Stimulated activated CD4-positive, alpha-beta T cell treated with anti-CD3 and anti-CD28 coated beads, Interleukin-4, amount 100 ng/mL, for 24 hours (primary cell): Measurements from ENCODE around the gene SFTPA2.
"Not testable (repeated sequence)": the region's sequence is repeated elsewhere in the genome, so short reads cannot be mapped to it uniquely, and the experiment has no call there.

Experiments
- DNase-seq: peaks from one replicate; pipeline ENCODE4 v3.0.0-alpha.2; 2020

The SFTPA2 gene

GRCh38 chr10:79560160-79560709, at the start of gene SFTPA2:
Gene SFTPA2 (minus strand): TSS chr10:79560407. CDS start chr10:79559483, 924 bp downstream.
- DNase-seq = no peak

GRCh38 chr10:79608505-79609375, 48.5 kb upstream of the SFTPA2 start:
- DNase-seq = peak; percentile 33

- DNase-seq = no peak
Measured at GRCh38 chr10:79605308-79605707, 45.1 kb upstream of the SFTPA2 start.

GRCh38 chr10:79604294-79604693, 44.1 kb upstream of the SFTPA2 start:
- no peak for DNase-seq

GRCh38 chr10:79602953-79603352, 42.7 kb upstream of the SFTPA2 start:
- DNase-seq = no peak

GRCh38 chr10:79601939-79602338, 41.7 kb upstream of the SFTPA2 start:
- DNase-seq = no peak

- DNase-seq = not testable (repeated sequence)
Measured at GRCh38 chr10:79599644-79600043, 39.4 kb upstream of the SFTPA2 start.

GRCh38 chr10:79595510-79595909, 35.3 kb upstream of the SFTPA2 start:
- no peak for DNase-seq

GRCh38 chr10:79594565-79594964, 34.4 kb upstream of the SFTPA2 start:
- not testable (repeated sequence) for DNase-seq

GRCh38 chr10:79593377-79593776, 33.2 kb upstream of the SFTPA2 start:
- no peak for DNase-seq

- no peak for DNase-seq
Measured at GRCh38 chr10:79588800-79589199, 28.6 kb upstream of the SFTPA2 start.

GRCh38 chr10:79586933-79587332, 26.7 kb upstream of the SFTPA2 start:
- DNase-seq = no peak

- no peak for DNase-seq
Measured at GRCh38 chr10:79585870-79586527, 25.8 kb upstream of the SFTPA2 start.

GRCh38 chr10:79583488-79584024, 23.3 kb upstream of the SFTPA2 start:
- DNase-seq = no peak

- DNase-seq = not testable (repeated sequence)
Measured at GRCh38 chr10:79582954-79583353, 22.7 kb upstream of the SFTPA2 start.

- no peak for DNase-seq
Measured at GRCh38 chr10:79582096-79582495, 21.9 kb upstream of the SFTPA2 start.

GRCh38 chr10:79581044-79581443, 20.8 kb upstream of the SFTPA2 start:
- no peak for DNase-seq

- DNase-seq = no peak
Measured at GRCh38 chr10:79579361-79579760, 19.2 kb upstream of the SFTPA2 start.

- DNase-seq = not testable (repeated sequence)
Measured at GRCh38 chr10:79570624-79571023, 10.4 kb upstream of the SFTPA2 start.

GRCh38 chr10:79563426-79563825, 3.2 kb upstream of the SFTPA2 start:
- DNase-seq = no peak

- DNase-seq = peak; percentile 69
Measured at GRCh38 chr10:79562135-79562756, 2.0 kb upstream of the SFTPA2 start.

GRCh38 chr10:79561257-79561656, 1.1 kb upstream of the SFTPA2 start:
- DNase-seq = no peak

GRCh38 chr10:79559726-79560125, 481 bp downstream of the SFTPA2 start:
- DNase-seq = no peak
